ENCODE results near the gene SLC6A18. TPM values are rescaled to one million over a fixed set of nuclear protein-coding genes. Genes with fewer than 3 reads are reported as not detected.

SLC6A18 gene
- total and polyA plus RNA-seq, 10 of the 15 experiments (the other 5 are each of a cell fraction or from before 2014, with no cell fraction given) = not detected

DNA sequence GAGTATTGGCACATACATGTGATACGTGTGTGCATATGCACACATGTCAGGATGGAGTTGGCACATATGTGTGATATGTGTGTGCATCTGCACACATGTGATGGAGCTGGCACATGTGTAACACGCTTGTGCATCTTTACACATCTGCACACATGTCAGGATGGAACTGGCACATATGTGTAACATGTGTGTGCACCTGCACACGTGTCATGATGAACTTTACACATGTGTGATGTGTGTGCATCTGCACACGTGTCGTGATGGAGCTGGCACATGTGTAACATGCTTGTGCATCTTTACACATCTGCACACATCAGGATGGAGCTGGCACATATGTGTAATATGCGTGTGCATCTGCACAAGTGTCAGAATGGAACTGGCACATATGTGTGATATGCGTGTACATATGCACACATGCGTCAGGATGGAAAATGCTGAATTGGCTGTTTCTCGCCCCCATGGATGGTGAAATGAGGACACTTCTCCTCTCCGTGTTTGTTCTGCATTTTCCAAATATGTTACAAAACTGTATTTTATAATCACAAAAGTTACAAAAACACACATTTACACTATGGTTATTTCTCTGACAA lies 40.0 kb upstream of the SLC6A18 start (continued):
- no peak for TF ChIP-seq EP300 (IDR thresholded peaks at IDR 0.05; ENCODE audit: borderline replicate concordance in 1 of 2, control insufficient read depth in 1 of 2, low read depth in 2 of 2, low read length in 2 of 2)

DNA sequence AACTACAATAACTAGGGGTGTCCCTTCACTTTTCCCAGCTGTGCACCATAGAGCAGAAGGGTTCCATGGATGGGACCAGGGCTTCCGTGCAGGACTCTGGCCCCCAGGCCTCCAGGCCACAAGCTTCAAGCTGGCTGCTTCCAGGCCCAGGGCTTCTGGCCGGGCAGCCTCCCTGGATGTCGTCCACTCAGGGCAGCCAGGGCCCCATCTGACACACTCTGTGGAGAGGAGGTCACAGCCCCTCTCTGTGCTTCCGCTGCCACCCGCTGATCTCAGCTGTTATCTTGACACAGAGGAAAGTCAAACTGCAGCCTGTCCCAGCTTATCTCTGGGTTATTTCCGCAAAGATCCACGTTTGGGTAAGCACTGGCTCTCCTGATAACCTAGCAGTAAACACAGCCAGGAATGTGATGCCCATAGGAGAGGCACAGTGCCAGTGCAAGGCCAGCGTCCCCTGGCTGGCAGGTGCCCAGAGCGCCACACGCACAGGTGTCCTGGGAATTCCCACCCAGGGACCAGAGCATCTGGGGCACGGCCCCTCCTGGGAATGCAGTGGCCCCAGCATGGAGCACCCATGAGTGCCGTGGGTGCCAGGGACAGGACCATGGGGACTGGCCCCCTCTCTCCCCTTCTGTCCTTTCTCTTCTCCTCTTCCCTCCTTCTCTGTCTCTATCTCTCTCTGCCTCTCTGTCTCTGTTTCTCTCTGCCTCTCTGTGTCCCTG lies 39.4 kb upstream of the SLC6A18 start:
- intact Hi-C loops (cut with micrococcal nuclease; ENCODE audit: unreplicated experiment) = no loop called here

More for the DNA sequence above, 39.4 kb upstream of the SLC6A18 start:
- ChIA-PET POLR2A (no interaction called here), SMC1A (ENCODE audit: uncharacterized antibody, unreplicated experiment) (interaction anchor here (0.6 kb wide), 1 partner anchor 458 kb away, joined by 3 read pairs; no protein-coding TSS in a partner anchor), CTCF (interaction anchor here (0.8 kb wide), 1 partner anchor 12 kb away, joined by 3 read pairs; no protein-coding TSS in a partner anchor), RAD21 (ENCODE audit: unreplicated experiment) (no interaction called here)
- 49% methylated on average over 12 of the region's 12 CpGs for WGBS (ENCODE audit: insufficient coverage, insufficient replicate concordance, low lambda C conversion rate, missing lambda C conversion rate)
- in situ Hi-C loops (cut with MboI) = no loop called here
- no peak for DNase-seq (ENCODE audit: low read depth, low spot score)
- no peak overlapping the region for H3K27ac ChIP-seq (ENCODE audit: control insufficient read depth, insufficient read depth)
- TF ChIP-seq FOXM1 (IDR thresholded peaks at IDR 0.05; ENCODE audit: low read depth, low read length) = no peak
- no peaks in the 10 kb centered on the region; a peak in 1 of 4 replicates for H3K27me3 ChIP-seq (replicated peaks in 1 of 2; ENCODE audit: control insufficient read depth in 2 of 2, insufficient read depth in 2 of 2, low read length in 1 of 2)
- H3K36me3 ChIP-seq (ENCODE audit: control insufficient read depth in 2 of 2, insufficient read depth in 2 of 2, low read length in 1 of 2) = no peaks in the 10 kb centered on the region
- H3K79me2 ChIP-seq (ENCODE audit: control insufficient read depth, insufficient read depth, low read length) = no peaks in the 10 kb centered on the region
- no peaks in the 10 kb centered on the region for H3K4me1 ChIP-seq (ENCODE audit: control insufficient read depth, insufficient read depth, low read length)
- BruUV-seq (replicated peaks) = no TSS peak
- FAIRE-seq = no peak
- no peak overlapping the region for H3K4me3 ChIP-seq
- H3K9me3 ChIP-seq (replicated peaks; ENCODE audit: control insufficient read depth, insufficient read depth, low read length) = no peaks in the 10 kb centered on the region
- no peaks in the 10 kb centered on the region; the same call in 1 of the 2 replicates for H4K20me1 ChIP-seq (ENCODE audit: control insufficient read depth, insufficient read depth)
- no peak overlapping the region for H3K4me2 ChIP-seq (ENCODE audit: control insufficient read depth, insufficient read depth)
- no peak for ATAC-seq
- H2AFZ ChIP-seq (ENCODE audit: control insufficient read depth, low read depth, low read length) = no peak overlapping the region
- no peak overlapping the region for H3K9ac ChIP-seq (ENCODE audit: control insufficient read depth, insufficient read depth, low read length)
